K562 (cell line): ENCODE results near the gene CTCFL. TPM values are rescaled to one million over a fixed set of nuclear protein-coding genes. Genes with fewer than 3 reads are reported as not detected.

Experiments
- ARNT ChIP-seq, 2 experiments: fragments of 450-650 bp; IDR thresholded peaks; 2 replicates each; pipeline ENCODE4 v1.6.1; 2016; ENCODE audit warnings: mild to moderate bottlenecking in 1 of 2
- ASH1L ChIP-seq: fragments of 450-650 bp; IDR thresholded peaks from 2 replicates; pipeline ENCODE4 v1.6.1; 2018; ENCODE audit warnings: borderline replicate concordance, mild to moderate bottlenecking, low read depth; ENCODE audit not compliant: partially characterized antibody
- BRD9 ChIP-seq: fragments of 450-650 bp; IDR thresholded peaks from 2 replicates; pipeline ENCODE4 v1.6.1; 2018; ENCODE audit warnings: low read depth; ENCODE audit not compliant: partially characterized antibody
- CBX3 ChIP-seq, 2 experiments: IDR thresholded peaks; 1 replicate in 1 of 2; 2 replicates in 1 of 2; pipeline ENCODE4 v1.6.1; 2012; ENCODE audit warnings: inconsistent platforms in 2 of 2, low read length in 2 of 2, borderline replicate concordance in 1 of 2, control low read depth in 1 of 2
- ELF2 ChIP-seq: fragments of 250-450 bp; sonication (Bioruptor Pico); IDR thresholded peaks from 2 replicates; pipeline ENCODE4 v1.5.0; 2021; ENCODE audit warnings: mild to moderate bottlenecking
- HCFC1 ChIP-seq: IDR thresholded peaks from 2 replicates; pipeline ENCODE4 v1.6.1; 2012; ENCODE audit warnings: low read depth, low read length, improper control_type of control experiment
- KDM2B ChIP-seq: fragments of 250-450 bp; sonication (Bioruptor Pico); IDR thresholded peaks from 2 replicates; pipeline ENCODE4 v1.8.0; 2021; ENCODE audit warnings: mild to moderate bottlenecking, moderate library complexity
- KLF10 ChIP-seq: fragments of 250-450 bp; sonication (Bioruptor Pico); IDR thresholded peaks from 2 replicates; pipeline ENCODE4 v1.6.1; 2021; ENCODE audit warnings: matching md5 sums
- KLF16 ChIP-seq: IDR thresholded peaks from 2 replicates; pipeline ENCODE4 v1.6.1; 2016; ENCODE audit warnings: antibody characterized with exemption
- LEF1 ChIP-seq: fragments of 450-650 bp; IDR thresholded peaks from 2 replicates; pipeline ENCODE4 v1.6.1; 2016; ENCODE audit warnings: mild to moderate bottlenecking
- MED1 ChIP-seq: sonication (generic); formaldehyde crosslinking; IDR thresholded peaks from 2 replicates; pipeline ENCODE4 v1.8.1; 2023; ENCODE audit warnings: missing genetic modification reagents, borderline replicate concordance
- NELFE ChIP-seq: IDR thresholded peaks from 2 replicates; pipeline ENCODE4 v1.6.1; 2011; ENCODE audit warnings: mild to moderate bottlenecking; ENCODE audit not compliant: insufficient read depth, insufficient read length
- NR2C1 ChIP-seq, 2 experiments: fragments of 450-650 bp; IDR thresholded peaks; 2 replicates each; pipeline ENCODE4 v1.6.1; 2017; ENCODE audit warnings: mild to moderate bottlenecking in 2 of 2, antibody characterized with exemption in 1 of 2, inconsistent platforms in 1 of 2, missing compliant biosample characterization in 1 of 2, missing genetic modification characterization in 1 of 2
- NR2C2 ChIP-seq, 2 experiments: fragments of 200-800 bp in 1 of 2; sonication (Bioruptor generic) in 1 of 2; sonication (generic) in 1 of 2; formaldehyde crosslinking in 1 of 2; IDR thresholded peaks; 2 replicates each; pipeline versions ENCODE4 v1.6.1 to v1.8.0; 2016 to 2022; ENCODE audit warnings: mild to moderate bottlenecking in 1 of 2, missing compliant biosample characterization in 1 of 2, missing genetic modification characterization in 1 of 2, missing genetic modification reagents in 1 of 2
- PURB ChIP-seq: sonication (generic); formaldehyde crosslinking; IDR thresholded peaks from 2 replicates; pipeline ENCODE4 v1.9.0; 2021; ENCODE audit warnings: low read depth, mild to moderate bottlenecking, missing genetic modification reagents
- PYGO2 ChIP-seq: fragments of 450-650 bp; IDR thresholded peaks from 2 replicates; pipeline ENCODE4 v1.6.1; 2016; ENCODE audit warnings: mild to moderate bottlenecking, missing genetic modification characterization, moderate library complexity, missing compliant biosample characterization
- RCOR1 ChIP-seq, 2 experiments: IDR thresholded peaks; 2 replicates each; pipeline ENCODE4 v1.6.1; 2012; ENCODE audit warnings: low read depth in 2 of 2, low read length in 2 of 2, borderline replicate concordance in 1 of 2, improper control_type of control experiment in 1 of 2
- SMARCA5 ChIP-seq: fragments of 450-650 bp; IDR thresholded peaks from 2 replicates; pipeline ENCODE4 v1.6.1; 2016
- SMARCC2 ChIP-seq: fragments of 450-650 bp; IDR thresholded peaks from 2 replicates; pipeline ENCODE4 v1.6.1; 2017; ENCODE audit warnings: antibody characterized with exemption, moderate library complexity, mild to moderate bottlenecking, low read depth
- SP1 ChIP-seq: sonication (generic); formaldehyde crosslinking; IDR thresholded peaks from 2 replicates; pipeline ENCODE4 v1.8.1; 2022; ENCODE audit warnings: mild to moderate bottlenecking, missing genetic modification reagents
- SRSF3 ChIP-seq: fragments of 200-400 bp; formaldehyde crosslinking; IDR thresholded peaks from 2 replicates; pipeline ENCODE4 v1.6.1; 2016; ENCODE audit warnings: mild to moderate bottlenecking, low read length, moderate library complexity; ENCODE audit not compliant: insufficient read depth
- ZC3H8 ChIP-seq: fragments of 450-650 bp; IDR thresholded peaks from 2 replicates; pipeline ENCODE4 v1.6.1; 2017
- ZFX ChIP-seq: sonication (generic); formaldehyde crosslinking; IDR thresholded peaks from 2 replicates; pipeline ENCODE4 v1.8.0; 2022; ENCODE audit warnings: mild to moderate bottlenecking, missing genetic modification reagents, moderate library complexity
- ZNF143 ChIP-seq: sonication (generic); formaldehyde crosslinking; IDR thresholded peaks from 2 replicates; pipeline ENCODE4 v1.9.0; 2022; ENCODE audit warnings: mild to moderate bottlenecking, missing genetic modification reagents
- ZNF165 ChIP-seq: fragments of 250-450 bp; sonication (Bioruptor Pico); IDR thresholded peaks from 2 replicates; pipeline ENCODE4 v1.4.0; 2020; ENCODE audit warnings: borderline replicate concordance
- ZNF408 ChIP-seq: fragments of 250-450 bp; sonication (Bioruptor Pico); IDR thresholded peaks from 2 replicates; pipeline ENCODE4 v1.4.0; 2020; ENCODE audit warnings: low read depth, mild to moderate bottlenecking, moderate library complexity
- ZSCAN29 ChIP-seq: fragments of 450-650 bp; IDR thresholded peaks from 2 replicates; pipeline ENCODE4 v1.6.1; 2017
- polyA plus RNA-seq, 8 experiments: library from polyadenylated mRNA; depleted of rRNA in 4 of 8; stranded (reverse) in 5 of 8; unstranded in 3 of 8; fragments of >200 nt; fragmentation: Nextera tagmentation in 2 of 8; fragmentation: Illumina TruSeq in 1 of 8; extraction: Ambion mirVana in 2 of 8; extraction: Trizol in 1 of 8; gene quantifications; 2 replicates each; pipeline versions ENCODE4 v1.2.1 to v1.2.3, GENCODE V29; 2011 to 2014; ENCODE audit warnings: inconsistent platforms in 1 of 8, missing spikeins in 1 of 8
- total RNA-seq, 7 experiments: library from RNA; depleted of rRNA in 6 of 7; stranded (reverse); fragments of >200 nt in 6 of 7; fragmentation: Illumina TruSeq in 2 of 7; extraction: Trizol in 2 of 7; gene quantifications; 2 replicates each; pipeline versions ENCODE4 v1.2.1 to v1.2.3, GENCODE V29; 2011 to 2021; ENCODE audit warnings: low replicate concordance in 1 of 7
- TF ChIP-seq, protein P1 (sequence below): sonication (generic); formaldehyde crosslinking; IDR thresholded peaks from 2 replicates; pipeline ENCODE4 v1.8.0; 2022; ENCODE audit warnings: mild to moderate bottlenecking, missing genetic modification reagents
- TF ChIP-seq, protein P2 (sequence below), 2 experiments: fragments of 450-650 bp in 1 of 2; sonication (generic) in 1 of 2; formaldehyde crosslinking in 1 of 2; IDR thresholded peaks in 1 of 2; conservative IDR thresholded peaks in 1 of 2; 2 replicates each; pipeline versions ENCODE4 v1.6.1 to v1.8.1; 2016 to 2023; ENCODE audit warnings: mild to moderate bottlenecking in 2 of 2, moderate library complexity in 2 of 2, inconsistent platforms in 1 of 2, missing genetic modification reagents in 1 of 2
- TF ChIP-seq, protein P3 (sequence below): sonication (generic); formaldehyde crosslinking; IDR thresholded peaks from 2 replicates; pipeline ENCODE4 v1.9.0; 2022; ENCODE audit warnings: mild to moderate bottlenecking, missing genetic modification reagents

CTCFL gene
- total and polyA plus RNA-seq, 9 of the 15 experiments (the other 6 are each of a cell fraction or from before 2014, with no cell fraction given) = 42.4 to 188 (median 111) TPM

DNA sequence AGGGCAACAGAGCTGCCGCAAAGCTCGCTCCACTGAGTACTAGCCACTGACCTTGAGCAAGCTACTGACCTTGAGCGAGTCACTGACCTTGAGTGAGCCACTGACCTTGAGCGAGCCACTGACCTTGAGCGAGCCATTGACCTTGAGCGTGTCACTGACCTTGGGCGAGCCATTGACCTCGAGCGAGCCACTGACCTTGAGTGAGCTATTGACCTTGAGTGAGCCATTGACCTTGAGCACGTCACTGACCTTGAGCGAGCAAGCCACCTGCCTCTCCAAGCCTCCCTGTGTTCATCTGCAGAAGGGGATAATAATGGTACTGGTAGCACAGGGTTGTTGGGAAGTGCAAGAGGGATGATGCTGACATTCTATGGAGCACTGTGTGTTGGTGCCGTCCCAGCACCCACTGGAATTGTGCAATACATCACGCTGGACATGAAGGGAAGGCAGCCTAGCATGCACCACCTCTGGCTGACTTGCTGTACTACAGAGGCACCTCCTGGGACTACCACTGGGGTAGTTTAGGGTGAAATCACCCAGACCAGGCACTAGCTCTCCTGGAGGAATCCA, 60.2 kb downstream of the CTCFL start (continued):
- no peak for TF ChIP-seq NELFE
- TF ChIP-seq NR2C1 (IDR thresholded peaks at IDR 0.05) = peak; percentile 68
- TF ChIP-seq NR2C1 (tag; IDR thresholded peaks at IDR 0.05) = peak; percentile 72
- peak; percentile 80 for TF ChIP-seq NR2C2 (CRISPR knock-in tag; IDR thresholded peaks at IDR 0.05)
- TF ChIP-seq NR2C2 (tag; IDR thresholded peaks at IDR 0.05) = no peak
- no peak for TF ChIP-seq KLF10
- no peak for TF ChIP-seq KDM2B (CRISPR knock-in tag)
- no peak for TF ChIP-seq ZNF165 (CRISPR knock-in tag)
- TF ChIP-seq ARNT (IDR thresholded peaks at IDR 0.05) = no peak
- TF ChIP-seq, protein P1, sequence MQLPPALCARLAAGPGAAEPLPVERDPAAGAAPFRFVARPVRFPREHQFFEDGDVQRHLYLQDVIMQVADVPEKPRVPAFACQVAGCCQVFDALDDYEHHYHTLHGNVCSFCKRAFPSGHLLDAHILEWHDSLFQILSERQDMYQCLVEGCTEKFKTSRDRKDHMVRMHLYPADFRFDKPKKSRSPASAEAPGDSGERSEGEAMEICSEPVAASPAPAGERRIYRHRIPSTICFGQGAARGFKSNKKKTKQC = peak; percentile 33; the same call in 1 of the 2 replicates
- TF ChIP-seq, protein P2, sequence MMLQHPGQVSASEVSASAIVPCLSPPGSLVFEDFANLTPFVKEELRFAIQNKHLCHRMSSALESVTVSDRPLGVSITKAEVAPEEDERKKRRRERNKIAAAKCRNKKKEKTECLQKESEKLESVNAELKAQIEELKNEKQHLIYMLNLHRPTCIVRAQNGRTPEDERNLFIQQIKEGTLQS (IDR thresholded peaks at IDR 0.05) = peak; percentile 69; the same call in 1 of the 2 replicates
- TF ChIP-seq, protein P2 (CRISPR knock-in tag; conservative IDR thresholded peaks at IDR 0.05) = no peak
- TF ChIP-seq PURB = no peak
- TF ChIP-seq HCFC1 = no peak; the same call in 1 of the 2 replicates
- TF ChIP-seq ASH1L = no peak
- TF ChIP-seq SP1 = no peak
- TF ChIP-seq CBX3 (IDR thresholded peaks at IDR 0.05; ENCODE audit: borderline replicate concordance in 1 of 2, low read length in 2 of 2) = peak in 1 of 2 experiments; percentile 71; a peak in 1 of 3 replicates
- 0 out of 4 replicates have a peak, but pooled peaks of 1 of the 2 experiments have one; percentile 22 for TF ChIP-seq RCOR1 (IDR thresholded peaks at IDR 0.05; ENCODE audit: borderline replicate concordance in 1 of 2, low read depth in 2 of 2, low read length in 2 of 2)
- TF ChIP-seq SRSF3 = no peak
- TF ChIP-seq ZFX (CRISPR knock-in tag) = no peak
- no peak for TF ChIP-seq ZNF408 (CRISPR knock-in tag)
- TF ChIP-seq BRD9 = no peak
- TF ChIP-seq PYGO2 (tag) = no peak
- TF ChIP-seq LEF1 = no peak
- no peak for TF ChIP-seq ZC3H8
- TF ChIP-seq ZSCAN29 = no peak
- TF ChIP-seq KLF16 = no peak
- peak; percentile 59 for TF ChIP-seq ZNF143
- TF ChIP-seq MED1 = no peak
- TF ChIP-seq ELF2 (CRISPR knock-in tag) = no peak
- TF ChIP-seq, protein P3, sequence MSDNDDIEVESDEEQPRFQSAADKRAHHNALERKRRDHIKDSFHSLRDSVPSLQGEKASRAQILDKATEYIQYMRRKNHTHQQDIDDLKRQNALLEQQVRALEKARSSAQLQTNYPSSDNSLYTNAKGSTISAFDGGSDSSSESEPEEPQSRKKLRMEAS (CRISPR knock-in tag) = peak; percentile 55
- TF ChIP-seq SMARCC2 = no peak
- 0 out of 2 replicates have a peak, but pooled peaks have one; percentile 59 for TF ChIP-seq SMARCA5
